Right lobe of liver (tissue), 6 donors: ENCODE measurements around the gene RUVBL2. TPM values are rescaled to one million over a fixed set of nuclear protein-coding genes. Genes with fewer than 3 reads are reported as not detected.

Experiments
- ATAC-seq, 4 donors: fragments of 200-7000 bp; cut with Tn5 transposase; one replicate each; pipeline ENCODE4 v1.9.1; 2020; ENCODE audit warnings: mild to moderate bottlenecking in 4 of 4, moderate library complexity in 4 of 4
- DNase-seq, 3 donors: peaks; one replicate each; pipeline ENCODE4 v3.0.0-alpha.2; 2020
- H3K27ac ChIP-seq, 3 donors: fragments of 200-600 bp; one replicate each; pipeline ENCODE4 v1.8.0; 2022
- H3K27me3 ChIP-seq, 2 donors: fragments of 200-600 bp; one replicate each; pipeline ENCODE4 v1.8.0; 2022
- H3K36me3 ChIP-seq, 4 donors: fragments of 200-600 bp; sonication (generic) in 1 of 4; one replicate each; pipeline versions ENCODE4 v1.5.1 to v1.8.0; 2017 to 2022; ENCODE audit warnings: control low read depth in 1 of 4
- H3K4me1 ChIP-seq, 4 donors: fragments of 200-600 bp; sonication (generic) in 1 of 4; one replicate each; pipeline versions ENCODE4 v1.5.1 to v1.8.0; 2017 to 2022; ENCODE audit warnings: control low read depth in 1 of 4
- H3K4me3 ChIP-seq, 3 donors: fragments of 200-600 bp; one replicate each; pipeline ENCODE4 v1.8.0; 2022
- H3K9me3 ChIP-seq, 4 donors: fragments of 200-600 bp; sonication (generic) in 1 of 4; one replicate each; pipeline versions ENCODE4 v1.5.1 to v1.8.0; 2017 to 2022; ENCODE audit warnings: control low read depth in 1 of 4
- CTCF ChIP-seq, 4 donors: fragments of 200-600 bp in 3 of 4; fragments of 450-650 bp in 1 of 4; IDR thresholded peaks; one replicate each; pipeline versions ENCODE4 v1.5.1 to v1.8.0; 2016 to 2022; ENCODE audit warnings: antibody characterized with exemption in 4 of 4, mild to moderate bottlenecking in 2 of 4
- POLR2A ChIP-seq: fragments of 450-650 bp; IDR thresholded peaks from one replicate; pipeline ENCODE4 v1.6.1; 2017; ENCODE audit warnings: antibody characterized with exemption, mild to moderate bottlenecking
- WGBS: methylation state at CpG from one replicate; pipeline ENCODE4 v1.1.6; 2018; ENCODE audit warnings: low coverage, low lambda C conversion rate; ENCODE audit not compliant: insufficient coverage; ENCODE audit errors: missing lambda C conversion rate; 5-methylcytosine and 5-hydroxymethylcytosine counted together
- intact Hi-C, 2 donors: fragments of 100-400 bp; cut with DNase I; formaldehyde crosslinking; loops; one replicate each; pipeline versions ENCODE4 v1.11.2 to v1.14.1; 2022
- total RNA-seq, 6 experiments: library from RNA; depleted of rRNA in 2 of 6; stranded (reverse); fragments of >200 nt in 2 of 6; fragmentation: NEBNext Ultra II Directional in 3 of 6; extraction: Animal tissue kit (Norgen Biotek cat#: 25700) in 3 of 6; gene quantifications; one replicate each; pipeline versions ENCODE4 v1.1.0 to v1.2.4, GENCODE V29; 2016 to 2023
- donor health status: DM: no; HTN: yes; CAD: no.
- donor health status: DM: no; HTN: no; CAD: no.
- donor health status: DM: no; HTN: no; CAD: no.
- donor health status: DM: no; HTN: yes; CAD: no.
- donor health status: DM: no; HTN: yes; CAD: no.

The RUVBL2 gene
- total RNA-seq, 6 experiments from 2014 or later, result 22.8 to 66.7 (median 32.3) TPM

DNA sequence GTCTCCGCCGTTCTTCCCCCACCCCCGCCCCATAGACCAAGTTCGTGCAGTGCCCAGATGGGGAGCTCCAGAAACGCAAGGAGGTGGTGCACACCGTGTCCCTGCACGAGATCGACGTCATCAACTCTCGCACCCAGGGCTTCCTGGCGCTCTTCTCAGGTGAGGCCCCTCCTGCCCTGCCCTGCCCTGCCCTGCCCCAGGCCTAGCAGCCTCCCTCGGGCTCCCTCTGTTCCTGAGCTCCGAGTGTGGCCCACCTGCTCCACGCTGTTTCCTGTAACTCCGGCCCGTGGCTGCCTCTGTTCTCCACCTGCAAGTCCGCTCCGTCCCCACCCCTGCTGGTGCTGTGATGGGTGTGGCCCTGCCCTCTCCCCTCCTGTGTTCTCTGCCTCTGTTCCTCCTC is 16.8 kb downstream of the RUVBL2 start:
- no peak overlapping the region for H3K4me3 ChIP-seq
- no peak for ATAC-seq
- no peaks in the 10 kb centered on the region for H3K9me3 ChIP-seq
- DNase-seq, result no peak
- WGBS, result no CpG with 5 or more reads among the region's 18 CpGs
- H3K4me1 ChIP-seq, result no peaks in the 10 kb centered on the region
- intact Hi-C loops, result no loop called here
- H3K27me3 ChIP-seq, result no peaks in the 10 kb centered on the region
- TF ChIP-seq POLR2A (no peak), CTCF (IDR thresholded peaks at IDR 0.05) (no peak)
- peaks cover 0 to 35% (median 4%) of the 10 kb centered on the region in 4 donors for H3K36me3 ChIP-seq
- no peak overlapping the region for H3K27ac ChIP-seq

GRCh38 chr19:49011194-49011593 is 17.5 kb downstream of the RUVBL2 start:
- ATAC-seq, result no peak
- 40% methylated on average over 3 of the region's 17 CpGs for WGBS

GRCh38 chr19:49014123-49014869 is 20.6 kb downstream of the RUVBL2 start:
- 93% methylated on average over 5 of the region's 32 CpGs for WGBS
- intact Hi-C loops, result no loop called here
- peaks cover 0 to 16% (median 0%) of the 10 kb centered on the region in 4 donors for H3K4me1 ChIP-seq
- no peaks in the 10 kb centered on the region for H3K27me3 ChIP-seq
- ATAC-seq (no peak), DNase-seq (no peak)
- TF ChIP-seq CTCF (IDR thresholded peaks at IDR 0.05) (no peak), POLR2A (no peak)
- peaks cover 0 to 17% (median 2%) of the 10 kb centered on the region in 4 donors for H3K36me3 ChIP-seq
- no peak overlapping the region for H3K27ac ChIP-seq
- no peak overlapping the region for H3K4me3 ChIP-seq
- no peaks in the 10 kb centered on the region for H3K9me3 ChIP-seq

More at GRCh38 chr19:49011194-49011593, 17.5 kb downstream of the RUVBL2 start:
- TF ChIP-seq CTCF (IDR thresholded peaks at IDR 0.05) (no peak), POLR2A (no peak)
- Histone ChIP-seq H3K27me3 (no peaks in the 10 kb centered on the region), H3K27ac (no peak overlapping the region), H3K4me1 (no peaks in the 10 kb centered on the region), H3K36me3 (peaks cover 0 to 35% (median 3%) of the 10 kb centered on the region in 4 donors), H3K4me3 (no peak overlapping the region), H3K9me3 (no peaks in the 10 kb centered on the region)
- DNase-seq, result no peak
- intact Hi-C loops, result no loop called here

- H3K4me1 ChIP-seq, result peaks cover 0 to 18% (median 0%) of the 10 kb centered on the region in 4 donors
- H3K27me3 ChIP-seq, result no peaks in the 10 kb centered on the region
- ATAC-seq, result no peak
- intact Hi-C loops, result no loop called here
- no peak for TF ChIP-seq CTCF (IDR thresholded peaks at IDR 0.05)
- TF ChIP-seq POLR2A, result no peak
- DNase-seq, result no peak
- no peaks in the 10 kb centered on the region for H3K9me3 ChIP-seq
- H3K36me3 ChIP-seq, result peaks cover 0 to 11% (median 2%) of the 10 kb centered on the region in 4 donors
- no peak overlapping the region for H3K4me3 ChIP-seq
- 75% methylated on average over 5 of the region's 18 CpGs for WGBS
- no peak overlapping the region for H3K27ac ChIP-seq
These were observed 21.2 kb downstream of the RUVBL2 start for GRCh38 chr19:49014870-49015255.
